NCI-H748 (cell line): ENCODE measurements around the gene TSPYL4.
"Not testable (repeated sequence)": the region's sequence is repeated elsewhere in the genome, so short reads cannot be mapped to it uniquely, and the experiment has no call there.

Experiments
- DNase-seq: peaks from one replicate; lab custom pipeline; 2025; ENCODE audit not compliant: unreplicated experiment; lab: John Stamatoyannopoulos, UW

Gene TSPYL4

GRCh38 chr6:116253505-116254296 is at the start of gene TSPYL4:
Gene TSPYL4 (minus strand): TSS chr6:116254075. CDS start chr6:116254008, 67 bp downstream.
- DNase-seq, result peak; percentile 98

GRCh38 chr6:116301104-116301503 is 47.2 kb upstream of the TSPYL4 start:
- no peak for DNase-seq

DNA sequence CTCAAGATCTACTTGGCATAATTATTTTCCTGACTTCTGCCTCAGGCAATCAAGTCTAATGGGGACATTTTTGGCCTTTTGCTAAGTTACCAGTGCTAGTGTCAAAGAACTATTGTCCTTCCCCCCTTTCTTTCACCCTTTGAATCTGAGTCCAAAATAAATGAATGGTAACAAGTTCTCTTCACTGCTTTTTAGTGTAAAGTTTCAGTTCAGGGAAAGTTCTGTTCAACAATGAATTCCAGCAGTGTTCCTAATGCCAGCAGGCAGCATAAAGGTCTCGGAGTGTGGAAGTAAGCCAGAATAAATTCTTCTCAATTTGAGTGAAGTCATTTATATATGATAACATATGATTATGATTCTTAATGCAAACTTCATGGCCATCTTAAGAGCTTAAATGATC is 46.7 kb upstream of the TSPYL4 start:
- no peak for DNase-seq

DNA sequence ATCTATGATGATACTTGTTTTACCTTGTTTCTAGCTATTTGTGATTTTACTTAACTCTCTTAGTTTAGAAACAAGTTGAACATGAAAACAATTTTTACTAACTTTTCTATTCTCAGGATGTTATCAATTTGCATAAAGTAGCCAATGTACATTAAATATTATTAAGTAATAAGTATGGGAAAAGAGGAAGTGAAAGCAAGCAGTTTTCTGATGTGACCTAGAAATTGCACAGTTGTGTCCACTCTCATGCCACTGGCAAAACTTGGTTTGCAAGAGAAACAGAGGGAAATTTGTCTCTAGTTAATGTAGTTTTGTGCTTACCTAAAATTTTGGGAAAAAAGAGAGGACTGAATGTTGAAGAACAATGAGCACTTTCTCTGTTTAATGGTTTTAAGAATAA is 45.1 kb upstream of the TSPYL4 start:
- no peak for DNase-seq

- no peak for DNase-seq
Measured at GRCh38 chr6:116298273-116298672, 44.4 kb upstream of the TSPYL4 start.

DNA sequence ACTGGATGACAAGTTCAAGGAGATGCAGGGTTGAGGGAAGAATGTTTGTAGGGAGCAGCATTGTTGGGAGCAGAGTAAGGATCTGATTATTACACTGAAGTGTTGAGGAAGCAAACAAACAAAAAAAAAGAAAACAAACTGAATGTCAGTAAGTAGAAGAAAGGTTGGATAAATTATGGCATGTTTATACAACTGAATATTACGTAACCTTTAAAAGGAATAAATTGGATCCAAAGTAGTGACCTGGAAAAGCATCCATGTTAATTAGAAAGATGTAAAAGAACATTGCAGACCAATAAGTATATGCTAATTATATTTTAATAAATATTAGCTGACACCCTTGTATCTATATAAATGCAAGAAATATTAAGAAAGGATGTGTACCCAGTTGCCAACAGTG is 38.7 kb upstream of the TSPYL4 start:
- no peak for DNase-seq

GRCh38 chr6:116291701-116292396 is 38.0 kb upstream of the TSPYL4 start:
- no peak for DNase-seq

- no peak for DNase-seq
Measured at GRCh38 chr6:116290799-116291198, 36.9 kb upstream of the TSPYL4 start.

GRCh38 chr6:116289876-116290275 is 36.0 kb upstream of the TSPYL4 start:
- DNase-seq, result no peak

GRCh38 chr6:116287689-116288282 is 33.9 kb upstream of the TSPYL4 start:
- peak; percentile 32 for DNase-seq

DNA sequence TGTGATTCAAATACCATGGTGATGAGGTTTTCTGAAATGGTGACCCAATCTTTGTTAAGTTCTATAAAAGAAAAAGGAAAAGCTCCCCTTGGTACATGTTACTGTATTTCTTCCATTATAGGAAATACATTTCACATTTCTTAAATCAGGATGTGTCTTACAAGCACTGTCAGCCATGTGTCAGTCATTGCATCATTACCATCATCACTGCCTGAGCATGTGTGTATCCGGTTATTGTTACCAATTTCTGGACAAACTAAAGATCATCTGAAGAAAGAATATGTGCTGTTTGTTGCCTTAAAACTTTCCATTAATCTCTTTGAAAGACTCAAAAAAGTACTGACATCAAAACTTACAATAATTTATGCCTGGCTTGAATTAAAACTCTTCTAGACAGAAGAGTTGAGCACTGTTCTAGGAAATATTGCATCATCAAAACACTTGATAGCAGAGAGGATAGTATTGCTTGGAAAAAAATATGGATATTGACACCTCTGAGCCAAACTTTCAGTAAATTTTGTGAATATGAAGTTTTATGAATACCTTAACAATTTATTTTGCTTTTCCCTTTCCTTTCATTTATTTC is 33.0 kb upstream of the TSPYL4 start:
- DNase-seq, result no peak

GRCh38 chr6:116284984-116285383 is 31.1 kb upstream of the TSPYL4 start:
- not testable (repeated sequence) for DNase-seq

DNA sequence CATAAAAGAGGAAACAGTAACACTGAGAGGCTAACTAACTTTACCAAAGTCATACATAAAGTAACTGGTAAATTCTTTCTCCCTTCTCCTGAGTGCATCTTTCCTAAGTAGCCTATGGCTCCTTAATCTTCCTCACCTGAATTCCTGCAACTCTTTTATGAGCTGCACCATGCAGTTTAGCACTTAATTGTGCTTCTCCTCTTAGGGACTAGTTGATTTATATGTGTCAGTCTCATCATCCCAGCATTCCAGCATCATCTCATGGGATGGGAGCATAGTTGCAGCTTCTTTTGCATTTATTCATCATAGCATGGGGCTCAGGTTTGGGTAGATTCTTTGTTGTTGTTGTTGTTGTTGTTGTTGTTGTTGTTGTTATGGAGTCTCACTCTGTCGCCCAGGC is 29.3 kb upstream of the TSPYL4 start:
- no peak for DNase-seq

DNA sequence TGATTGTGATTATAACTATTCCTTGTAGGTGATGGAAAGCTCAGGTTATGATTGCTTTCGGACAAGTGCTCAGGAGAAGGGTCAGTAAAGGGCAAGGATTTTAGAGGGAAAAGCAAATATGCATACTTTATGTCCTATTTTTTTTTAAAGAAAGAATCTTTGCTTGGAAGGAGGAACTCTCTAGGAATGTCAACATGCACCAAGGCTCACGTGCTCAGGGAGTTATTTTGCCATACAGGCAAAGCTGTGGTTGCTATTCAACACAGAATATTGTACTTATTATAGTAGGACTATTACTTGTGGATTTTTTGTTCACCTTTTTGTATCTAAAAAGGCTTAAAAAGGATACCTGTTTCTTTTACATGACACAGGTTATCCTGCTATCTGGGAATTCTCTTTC is 28.8 kb upstream of the TSPYL4 start:
- DNase-seq, result no peak

- DNase-seq, result no peak
Measured at GRCh38 chr6:116280933-116281316, 27.1 kb upstream of the TSPYL4 start.

GRCh38 chr6:116280161-116280932 is 26.5 kb upstream of the TSPYL4 start:
- DNase-seq, result peak; percentile 23

DNA sequence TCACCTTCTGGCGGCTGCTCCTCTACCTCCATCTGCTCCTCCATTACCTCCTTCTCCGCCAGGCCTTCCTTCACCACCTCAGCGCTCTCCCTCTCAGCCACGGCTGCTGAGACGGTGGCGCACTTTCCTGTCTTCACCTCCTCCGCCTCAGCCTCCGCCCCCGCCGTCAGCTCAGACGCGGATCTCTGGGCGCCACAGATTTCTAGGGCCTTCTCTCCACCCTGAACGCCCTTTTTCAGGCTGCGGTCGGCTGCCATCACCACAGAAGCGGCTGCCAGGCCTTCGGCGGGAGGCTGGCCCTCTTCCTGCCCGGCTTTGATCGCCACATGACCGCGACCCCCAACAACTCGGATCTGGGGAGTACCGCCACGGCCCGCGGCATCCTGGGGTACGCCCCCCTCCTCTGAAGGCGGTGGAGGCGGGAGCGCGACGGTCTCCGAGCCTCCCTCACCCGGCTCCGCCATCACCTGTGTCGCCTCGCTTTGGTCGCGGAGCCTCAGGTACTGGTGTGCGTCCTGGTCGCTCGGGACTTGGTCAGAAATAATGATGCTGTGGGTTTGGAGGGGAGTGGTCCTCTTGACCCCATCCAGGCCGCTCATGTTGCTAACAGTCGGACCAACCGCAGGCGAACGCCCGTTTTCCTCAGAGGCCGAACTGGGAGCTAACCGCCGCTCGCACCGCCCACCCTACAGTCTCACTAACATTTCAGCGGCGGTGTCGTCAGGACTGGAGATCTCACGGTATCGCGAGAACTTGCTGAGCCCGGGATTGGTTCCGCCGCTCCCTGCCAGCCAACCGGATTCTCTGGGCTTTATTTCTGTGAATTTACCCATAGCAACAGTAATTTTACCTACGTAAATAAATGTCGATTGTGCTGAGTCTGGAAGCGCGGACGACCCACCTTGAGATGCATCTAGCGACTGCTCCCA is 25.6 kb upstream of the TSPYL4 start, which contains the start of gene TSPYL1:
Gene TSPYL1, minus strand, starts transcription at position 699 of the 929 bp plus-strand sequence. Its CDS starts 100 bp downstream, at position 599.
- DNase-seq, result peak; percentile 98

- peak; percentile 59 for DNase-seq
Measured at GRCh38 chr6:116278854-116279231, 25.0 kb upstream of the TSPYL4 start.

DNA sequence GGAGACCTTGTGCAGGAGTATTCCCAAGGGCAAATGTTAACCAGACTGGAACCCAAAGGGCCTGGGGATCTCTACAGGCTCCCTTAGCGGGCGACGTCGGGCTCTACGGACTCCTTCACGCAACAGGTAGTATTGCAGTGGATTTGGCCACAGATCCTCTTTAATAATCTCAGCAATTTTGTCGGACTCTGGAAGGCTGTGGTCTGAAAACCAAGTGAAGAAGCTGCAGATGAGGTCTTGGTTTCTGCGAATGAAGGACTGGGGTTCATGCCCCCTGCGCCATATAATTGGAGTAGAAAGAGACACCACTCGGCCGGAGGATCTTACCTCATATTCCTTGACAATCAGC is 24.6 kb upstream of the TSPYL4 start:
- no peak for DNase-seq

DNA sequence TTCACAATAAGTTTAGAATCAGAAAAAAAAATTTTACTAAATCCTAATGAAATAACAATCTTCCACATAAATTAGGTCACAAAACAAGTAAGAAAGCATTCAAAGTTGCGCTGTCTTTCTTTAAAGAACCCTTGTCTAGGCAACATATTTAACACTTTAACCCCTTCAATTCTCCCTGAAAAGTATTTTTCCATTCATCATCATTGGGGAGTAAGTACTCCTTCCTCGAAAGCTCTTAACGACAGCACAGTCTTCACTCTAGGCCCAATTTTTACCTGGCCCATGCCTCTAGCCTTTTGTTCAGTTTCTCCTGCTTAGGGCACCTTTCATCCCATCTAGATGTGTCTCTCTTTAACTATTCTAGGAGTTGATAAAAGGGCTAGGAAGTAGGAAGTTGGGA is 23.2 kb upstream of the TSPYL4 start:
- no peak for DNase-seq
